ENCODE data around the gene ALAS2. TPM values are rescaled to one million over a fixed set of nuclear protein-coding genes. Genes with fewer than 3 reads are reported as not detected.

ALAS2 gene
- total RNA-seq, 1 experiment from 2014 or later = not detected

DNA sequence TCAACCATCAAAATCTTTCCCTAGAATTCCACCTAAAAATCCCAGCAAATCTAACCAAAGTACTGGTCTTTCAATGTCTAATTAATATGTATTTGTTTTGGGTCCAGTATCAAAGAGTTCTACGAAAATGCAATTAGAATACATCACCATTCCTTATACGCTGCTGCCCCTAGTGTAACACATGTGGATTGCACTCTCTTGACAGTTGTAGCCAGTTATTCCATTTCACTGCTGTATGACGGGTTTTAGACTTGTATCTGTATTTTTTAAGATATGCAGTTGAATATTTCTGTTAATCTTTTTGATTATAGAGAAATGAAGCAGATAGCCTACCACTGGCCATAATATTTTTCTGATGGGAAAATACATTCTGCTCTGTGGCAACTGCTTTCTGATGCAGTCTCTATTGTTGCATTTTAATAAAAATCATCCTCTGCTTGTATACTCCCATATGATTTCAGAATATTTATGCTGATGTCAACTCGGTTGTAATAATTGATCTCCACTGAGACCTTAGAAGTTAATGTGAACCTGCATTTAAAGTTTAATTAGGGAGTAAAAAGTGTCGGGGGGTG lies 27.0 kb upstream of the ALAS2 start:
- Histone ChIP-seq H3T11ph (ENCODE audit: low read length) (no peak overlapping the region), H3K56ac (ENCODE audit: insufficient read length, low read depth, low read length) (no peak overlapping the region), H3K27me3 (ENCODE audit: insufficient read depth, low read length) (no peaks in the 10 kb centered on the region), H3K27ac (ENCODE audit: insufficient read length, low read depth, low read length) (no peak overlapping the region), H4K5ac (ENCODE audit: insufficient read length, low read depth, low read length) (no peak overlapping the region), H4K8ac (replicated peaks; ENCODE audit: insufficient read length, low read depth, low read length) (no peak overlapping the region), H2BK12ac (ENCODE audit: insufficient read length, low read depth, low read length) (no peak overlapping the region), H3K9ac (ENCODE audit: extremely low read depth, insufficient read length, low read length) (no peak overlapping the region), H3K4me2 (ENCODE audit: insufficient read depth, insufficient read length, low read length) (no peak overlapping the region), H3K79me1 (ENCODE audit: insufficient read depth, low read depth, low read length, poor library complexity, severe bottlenecking) (no peaks in the 10 kb centered on the region), H2AK5ac (ENCODE audit: insufficient read length, low read length) (no peak overlapping the region), H2BK5ac (ENCODE audit: insufficient read length, low read length) (no peak overlapping the region), H4K91ac (ENCODE audit: insufficient read length, low read depth, low read length) (no peak overlapping the region), H4K20me1 (ENCODE audit: control insufficient read depth, insufficient read depth, insufficient read length) (no peaks in the 10 kb centered on the region), H2BK20ac (ENCODE audit: low read depth, low read length, poor library complexity, severe bottlenecking) (no peak overlapping the region), H2BK15ac (ENCODE audit: low read depth, low read length) (no peak overlapping the region), H3K4ac (ENCODE audit: low read depth, low read length) (no peak overlapping the region), H3K18ac (ENCODE audit: insufficient read length, low read depth, low read length) (no peak overlapping the region), H3K9me3 (ENCODE audit: control insufficient read depth, low read depth, low read length) (peaks cover 17% of the 10 kb centered on the region), H2AFZ (ENCODE audit: low read length) (no peak overlapping the region), H3K4me1 (ENCODE audit: insufficient read depth, low read length) (no peaks in the 10 kb centered on the region), H3K79me2 (ENCODE audit: insufficient read depth, low read length) (no peaks in the 10 kb centered on the region), H3K14ac (ENCODE audit: insufficient read depth, low read length) (no peak overlapping the region), H3K23me2 (ENCODE audit: insufficient read length, low read depth, low read length, poor library complexity, severe bottlenecking) (no peaks in the 10 kb centered on the region), H3K23ac (ENCODE audit: insufficient read length, low read depth, low read length) (no peak overlapping the region), H2BK120ac (ENCODE audit: low read depth, low read length, poor library complexity, severe bottlenecking) (no peak overlapping the region)
- 0 out of 4 replicates have a peak, but pooled peaks cover 0 to 2% of the 10 kb centered on the region in 2 experiments for H3K4me1 Mint-ChIP-seq
- DNase-seq = no peak
- TF ChIP-seq, protein P1, sequence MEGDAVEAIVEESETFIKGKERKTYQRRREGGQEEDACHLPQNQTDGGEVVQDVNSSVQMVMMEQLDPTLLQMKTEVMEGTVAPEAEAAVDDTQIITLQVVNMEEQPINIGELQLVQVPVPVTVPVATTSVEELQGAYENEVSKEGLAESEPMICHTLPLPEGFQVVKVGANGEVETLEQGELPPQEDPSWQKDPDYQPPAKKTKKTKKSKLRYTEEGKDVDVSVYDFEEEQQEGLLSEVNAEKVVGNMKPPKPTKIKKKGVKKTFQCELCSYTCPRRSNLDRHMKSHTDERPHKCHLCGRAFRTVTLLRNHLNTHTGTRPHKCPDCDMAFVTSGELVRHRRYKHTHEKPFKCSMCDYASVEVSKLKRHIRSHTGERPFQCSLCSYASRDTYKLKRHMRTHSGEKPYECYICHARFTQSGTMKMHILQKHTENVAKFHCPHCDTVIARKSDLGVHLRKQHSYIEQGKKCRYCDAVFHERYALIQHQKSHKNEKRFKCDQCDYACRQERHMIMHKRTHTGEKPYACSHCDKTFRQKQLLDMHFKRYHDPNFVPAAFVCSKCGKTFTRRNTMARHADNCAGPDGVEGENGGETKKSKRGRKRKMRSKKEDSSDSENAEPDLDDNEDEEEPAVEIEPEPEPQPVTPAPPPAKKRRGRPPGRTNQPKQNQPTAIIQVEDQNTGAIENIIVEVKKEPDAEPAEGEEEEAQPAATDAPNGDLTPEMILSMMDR (conservative IDR thresholded peaks at IDR 0.05) = peak; percentile 78
- H3K9me3 Mint-ChIP-seq = peaks cover 55 to 68% of the 10 kb centered on the region in 2 experiments
- H3K27me3 Mint-ChIP-seq (ENCODE audit: low read depth) = peaks cover 5% of the 10 kb centered on the region
- H3K27ac Mint-ChIP-seq = no peak overlapping the region
- WGBS (ENCODE audit: extremely low coverage, insufficient read length, low lambda C conversion rate) = no CpG with 5 or more reads among the region's 5 CpGs
- H3K4me3 Mint-ChIP-seq = no peak overlapping the region
- peaks cover 0 to 5% (median 0%) of the 10 kb centered on the region in 3 experiments; a peak in 3 of 7 replicates for H3K36me3 Mint-ChIP-seq (ENCODE audit: insufficient read depth in 1 of 3, low read depth in 3 of 3)
